GM19467 (cell line): Measurements from ENCODE around the gene PACRG.
"Not testable (repeated sequence)": the region's sequence is repeated elsewhere in the genome, so short reads cannot be mapped to it uniquely, and the experiment has no call there.

ENCODE experiments used
- ATAC-seq: cut with Tn5 transposase; IDR thresholded peaks from one replicate; pipeline ENCODE4 v1.9.1; 2021; ENCODE audit warnings: mild to moderate bottlenecking, moderate library complexity; ENCODE audit not compliant: unreplicated experiment

PACRG gene

DNA sequence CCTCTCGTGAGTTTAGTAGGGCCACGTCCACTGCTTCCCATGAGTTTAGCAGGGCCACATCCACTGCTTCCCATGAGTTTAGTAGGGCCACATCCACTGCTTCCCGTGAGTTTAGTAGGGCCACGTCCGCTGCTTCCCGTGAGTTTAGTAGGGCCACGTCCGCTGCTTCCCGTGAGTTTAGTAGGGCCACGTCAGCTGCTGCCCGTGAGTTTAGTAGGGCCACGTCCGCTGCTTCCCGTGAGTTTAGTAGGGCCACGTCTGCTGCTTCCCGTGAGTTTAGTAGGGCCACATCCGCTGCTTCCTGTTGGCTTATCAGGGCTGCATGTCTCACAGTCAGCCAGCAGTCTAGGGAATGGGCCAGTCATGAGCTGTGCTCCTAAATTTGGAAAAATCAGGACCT, 573.1 kb downstream of the PACRG start:
- ATAC-seq = no peak

DNA sequence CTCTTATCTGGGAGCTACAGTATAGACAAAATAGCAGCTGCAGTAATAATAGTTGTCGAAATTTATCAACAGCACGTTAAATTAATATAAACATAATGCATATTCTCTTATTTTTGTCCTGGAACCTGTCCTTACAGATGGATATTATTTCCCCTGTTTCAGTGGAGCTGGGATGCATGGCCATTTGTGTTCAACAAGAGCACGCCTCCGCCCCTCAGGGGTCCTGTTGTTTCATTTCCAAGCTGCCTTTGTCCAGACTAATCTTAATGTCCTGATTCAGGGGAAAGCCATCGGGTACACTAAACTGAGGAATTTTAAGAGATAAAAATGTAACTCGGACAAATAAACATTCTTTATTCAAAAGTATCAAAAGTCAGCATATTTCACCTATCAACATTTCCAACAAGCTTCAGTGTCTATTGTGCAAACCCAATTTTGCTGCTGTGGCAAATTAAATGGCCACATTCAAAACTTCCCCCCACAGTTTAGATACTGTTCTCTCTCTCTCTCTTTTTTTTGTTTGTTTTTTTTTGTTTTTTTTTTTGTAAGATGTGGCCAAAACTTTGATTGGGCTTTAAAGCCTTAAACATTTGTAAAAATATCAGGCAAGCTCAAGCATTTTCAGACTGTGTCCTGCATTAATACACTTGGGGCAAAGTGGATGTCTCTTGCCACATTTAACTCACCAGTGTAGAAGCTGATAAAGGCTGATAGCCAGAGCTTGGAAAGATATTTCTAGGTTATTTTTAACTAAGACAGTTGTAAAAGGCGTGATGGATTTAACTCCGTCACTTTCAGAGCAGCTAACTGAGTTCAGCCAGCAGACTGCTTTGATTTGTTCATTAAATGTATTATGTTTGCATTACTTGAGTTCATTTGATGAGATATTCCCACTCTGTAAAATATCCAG, 574.2 kb downstream of the PACRG start:
- no peak for ATAC-seq

DNA sequence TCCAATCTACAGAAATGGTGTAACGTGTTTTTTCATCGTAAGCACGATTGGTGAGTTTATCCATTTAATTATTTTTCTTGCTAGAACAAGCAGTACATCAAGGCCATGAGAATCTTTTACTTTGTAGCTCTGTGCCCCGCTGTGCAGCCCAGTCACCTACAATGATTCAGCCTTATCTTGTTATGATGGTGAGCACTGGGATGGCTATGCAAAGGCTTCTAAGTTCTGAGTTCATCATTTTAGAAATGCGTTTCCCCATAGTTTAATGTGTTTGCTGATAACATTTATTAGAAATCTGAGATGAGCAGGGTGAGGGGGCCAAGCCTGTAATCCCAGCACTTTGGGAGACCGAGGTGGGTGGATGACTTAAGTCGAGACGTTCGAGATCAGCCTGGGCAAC, 575.0 kb downstream of the PACRG start:
- no peak for ATAC-seq

DNA sequence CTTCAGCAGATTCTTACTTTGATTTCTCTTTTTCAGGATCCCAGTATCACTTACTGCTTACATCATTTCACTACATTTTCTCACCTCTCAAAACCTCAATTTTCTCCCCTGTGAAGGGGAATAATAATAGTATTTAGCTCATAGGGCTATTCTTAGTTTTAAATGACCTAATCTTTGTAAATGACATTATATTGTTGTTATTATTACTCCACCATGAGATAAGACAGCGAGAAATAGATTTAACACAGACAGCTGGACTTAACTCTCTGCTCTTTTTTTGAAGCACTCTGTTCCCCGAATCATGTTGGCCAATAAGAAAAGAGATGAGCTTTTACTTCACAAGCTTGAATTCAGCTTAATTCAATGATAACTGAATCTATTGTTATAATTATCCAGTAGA, 578.2 kb downstream of the PACRG start:
- ATAC-seq = no peak

DNA sequence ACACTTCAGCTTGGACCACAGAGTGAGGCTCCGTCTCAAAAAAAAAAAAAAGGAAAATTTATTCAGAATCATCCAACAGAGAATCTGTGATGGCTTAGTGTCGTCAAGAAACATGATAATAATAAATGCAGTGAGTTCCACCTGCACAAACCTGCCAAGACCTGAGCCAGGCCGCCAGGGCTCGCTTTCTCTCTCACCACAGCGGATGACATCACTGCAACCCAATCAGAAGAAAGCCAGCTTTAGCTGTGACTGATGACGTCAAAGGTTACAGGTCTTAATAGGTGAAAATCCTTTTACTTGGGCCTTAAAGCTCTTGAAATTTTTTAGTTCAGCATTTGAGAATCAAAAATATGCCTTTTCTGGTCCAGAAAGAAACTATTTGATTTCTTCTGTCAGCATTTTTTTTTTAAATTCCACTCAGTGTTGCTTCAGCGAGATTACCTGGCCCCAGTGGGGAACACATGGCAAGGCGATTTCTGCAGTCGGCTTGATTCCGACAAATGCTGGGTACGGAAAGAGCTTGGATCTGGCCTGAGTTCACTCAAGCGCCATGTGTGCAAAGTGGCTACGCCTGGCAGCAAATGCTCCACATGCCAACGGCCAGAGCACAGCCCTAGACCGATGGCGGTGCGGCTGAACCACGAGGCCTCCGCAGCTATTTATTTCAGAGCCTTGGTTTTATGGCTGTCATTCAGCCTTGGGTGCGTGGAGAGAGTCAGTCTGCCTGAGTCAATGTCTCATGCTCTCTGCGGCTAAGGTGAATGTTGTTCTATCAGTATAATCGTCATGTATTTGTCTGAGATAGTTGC, 581.1 kb downstream of the PACRG start:
- no peak for ATAC-seq

DNA sequence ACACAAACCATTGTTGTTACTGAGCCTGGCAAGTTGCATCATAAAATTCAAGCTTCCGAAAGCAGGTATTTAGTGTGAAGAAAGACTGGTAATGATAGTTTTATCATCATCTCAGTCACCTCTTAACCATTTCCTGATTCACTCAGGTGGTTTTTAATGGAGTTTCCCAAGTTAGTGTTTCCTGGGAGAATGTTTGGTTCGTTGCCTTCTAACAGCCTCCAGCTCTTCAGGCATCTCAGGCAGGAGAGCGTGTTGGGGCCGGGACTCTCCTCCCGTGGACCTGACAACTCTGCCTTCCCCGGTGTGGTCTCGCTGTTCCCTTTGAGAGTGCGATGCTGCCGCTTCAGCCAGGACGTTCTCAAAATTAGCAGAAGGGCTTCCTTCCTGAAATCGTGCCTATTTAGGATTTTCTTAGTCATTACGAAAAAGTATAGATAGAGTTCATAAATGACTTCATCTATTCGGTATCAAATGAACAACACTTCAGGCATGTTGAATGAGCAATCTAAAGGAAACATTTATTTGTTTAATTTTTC, 581.8 kb downstream of the PACRG start:
- no peak for ATAC-seq

DNA sequence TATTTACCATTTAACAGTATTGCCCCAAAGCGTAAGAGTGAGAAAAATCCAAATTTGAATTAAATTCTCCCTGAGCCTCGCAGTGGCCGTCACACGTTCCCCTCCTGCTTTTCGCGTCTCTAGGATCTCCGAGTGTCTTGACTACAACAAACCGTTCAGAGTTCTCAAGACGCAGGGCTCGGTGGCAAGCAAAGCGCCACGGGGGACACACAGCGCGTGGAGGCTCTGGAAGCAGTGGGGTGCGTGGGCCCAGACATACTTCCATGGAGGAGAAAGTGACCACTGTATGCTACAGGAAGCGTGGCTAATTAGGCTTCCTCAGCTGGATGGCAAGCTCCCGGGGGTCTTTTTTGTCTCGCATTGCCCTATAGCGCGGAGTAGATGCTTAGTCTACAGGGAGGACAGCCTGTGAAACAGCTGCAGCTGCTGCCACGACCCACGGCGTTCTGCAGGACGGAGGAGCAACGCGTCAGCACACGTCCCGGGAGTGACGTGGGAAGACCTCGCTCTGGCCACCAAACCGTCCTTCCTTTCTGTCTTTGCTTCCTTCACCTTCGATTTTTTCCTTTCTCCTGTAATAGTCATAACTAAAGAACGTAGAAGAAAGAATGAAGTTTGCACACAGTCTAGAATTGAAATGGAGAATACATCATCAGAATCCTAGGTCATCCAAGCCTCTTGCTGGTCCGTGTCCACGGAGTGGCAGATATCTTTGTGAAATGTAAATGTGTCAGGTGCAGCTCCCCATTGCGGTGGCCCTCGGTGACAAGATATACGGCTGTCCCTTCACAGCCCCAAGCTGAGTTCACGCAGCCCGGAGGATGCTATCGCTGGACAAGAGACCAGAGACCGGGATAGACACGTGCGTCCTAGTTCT, 582.6 kb downstream of the PACRG start:
- no peak for ATAC-seq

DNA sequence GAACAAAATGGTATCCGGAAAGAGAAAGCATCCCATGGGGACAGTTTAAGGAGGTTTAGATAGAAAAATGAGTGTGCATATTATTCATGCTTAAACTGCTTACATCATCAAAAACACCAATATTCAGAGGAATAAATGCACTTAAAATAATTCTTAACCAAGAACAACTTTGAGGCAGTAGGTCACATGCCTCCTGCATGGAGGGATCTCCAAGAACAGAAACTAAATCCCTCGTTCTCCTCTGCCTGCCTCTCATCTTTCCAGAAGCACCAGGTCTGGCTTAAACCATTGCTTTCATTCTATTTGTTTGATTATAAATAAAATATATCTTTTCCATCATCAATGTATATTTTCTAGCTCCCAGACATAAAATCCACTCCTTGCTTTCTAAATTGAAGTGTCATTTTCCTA, 583.2 kb downstream of the PACRG start:
- ATAC-seq = no peak

DNA sequence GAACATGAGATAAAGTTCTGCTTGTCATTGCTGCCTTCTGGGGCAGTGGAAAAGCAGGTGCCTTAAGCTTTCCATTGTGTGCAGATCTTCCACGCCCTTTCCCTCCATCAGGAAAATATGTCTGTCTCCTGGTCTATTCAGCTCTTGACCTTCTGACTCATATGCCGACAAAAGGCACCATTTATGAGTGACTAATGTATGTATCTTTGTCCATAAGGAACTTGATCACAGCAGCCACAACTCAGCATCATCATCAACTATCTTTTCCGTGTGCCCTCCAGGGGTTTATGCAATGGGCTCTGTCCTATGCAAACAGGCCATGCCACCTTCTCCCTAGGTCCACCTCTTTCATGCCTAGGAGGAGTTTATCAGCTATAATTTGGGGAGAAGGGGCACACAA, 584.1 kb downstream of the PACRG start:
- no peak for ATAC-seq

DNA sequence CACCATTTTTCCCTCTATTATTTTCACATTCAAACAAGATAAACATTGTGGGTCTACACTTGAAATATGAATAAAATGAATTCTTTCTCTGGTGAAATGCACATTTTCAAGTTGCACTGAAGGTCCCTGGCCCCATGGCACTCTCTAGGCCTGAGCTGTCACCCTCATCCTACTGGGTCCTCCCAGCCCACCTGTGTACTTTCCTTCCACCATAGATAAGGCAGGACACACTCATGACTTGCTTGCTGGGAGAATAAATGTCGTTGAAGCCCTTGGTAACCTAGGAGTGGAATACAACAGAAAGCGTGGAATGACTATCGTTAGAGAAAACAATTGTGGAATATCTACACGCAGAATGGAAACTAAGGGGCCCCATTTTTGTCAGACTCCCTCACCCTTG, 585.8 kb downstream of the PACRG start:
- no peak for ATAC-seq

DNA sequence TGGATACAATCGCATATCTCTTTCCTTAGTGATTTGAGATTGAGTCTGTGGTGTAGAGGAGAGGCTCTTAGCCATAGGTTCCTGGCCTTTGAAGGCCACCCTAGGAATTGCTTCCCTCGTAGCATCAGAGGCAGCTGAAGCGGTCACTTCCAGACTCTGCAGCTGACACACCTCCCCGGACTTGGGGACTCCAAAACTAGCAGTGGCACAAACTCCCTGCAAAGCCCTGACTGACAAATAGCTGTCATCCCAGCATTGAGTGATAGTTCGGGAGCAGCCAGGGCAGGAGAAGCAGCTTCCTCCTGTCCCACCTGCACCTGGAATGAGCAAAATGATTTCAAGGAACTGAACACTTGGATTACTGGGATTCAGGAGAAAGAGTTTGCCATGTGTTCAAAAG, 586.2 kb downstream of the PACRG start:
- no peak for ATAC-seq

DNA sequence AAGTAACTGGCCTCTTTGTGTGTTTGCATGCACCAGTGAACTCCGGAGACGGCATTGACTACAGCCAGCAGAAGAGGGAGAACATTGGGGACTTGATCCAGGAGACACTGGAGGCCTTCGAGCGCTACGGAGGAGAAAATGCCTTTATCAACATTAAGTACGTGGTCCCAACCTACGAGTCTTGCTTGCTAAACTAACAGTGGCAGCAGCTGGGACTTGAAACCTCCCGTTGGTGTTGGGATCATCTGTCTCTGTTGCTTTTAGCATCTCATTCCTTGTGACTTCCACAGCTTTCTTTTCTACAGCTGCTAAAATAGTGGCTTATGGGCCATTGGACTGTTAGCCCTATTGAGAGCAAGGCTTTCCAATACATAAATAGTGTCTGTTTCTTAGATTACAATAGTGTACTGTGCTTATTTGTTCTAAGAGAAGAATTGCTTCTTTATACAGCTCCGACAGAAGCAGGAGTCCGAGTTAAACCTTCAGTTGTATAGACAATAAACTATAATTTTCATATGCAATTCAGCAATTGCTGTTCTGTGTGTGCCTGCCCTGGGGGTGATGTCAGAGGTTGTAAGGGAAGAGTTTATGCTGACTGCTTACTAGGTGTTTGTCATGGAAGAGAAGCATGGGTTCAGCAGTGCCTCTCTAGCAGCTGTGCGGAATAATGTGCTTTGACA, 587.2 kb downstream of the PACRG start:
- ATAC-seq = no peak

DNA sequence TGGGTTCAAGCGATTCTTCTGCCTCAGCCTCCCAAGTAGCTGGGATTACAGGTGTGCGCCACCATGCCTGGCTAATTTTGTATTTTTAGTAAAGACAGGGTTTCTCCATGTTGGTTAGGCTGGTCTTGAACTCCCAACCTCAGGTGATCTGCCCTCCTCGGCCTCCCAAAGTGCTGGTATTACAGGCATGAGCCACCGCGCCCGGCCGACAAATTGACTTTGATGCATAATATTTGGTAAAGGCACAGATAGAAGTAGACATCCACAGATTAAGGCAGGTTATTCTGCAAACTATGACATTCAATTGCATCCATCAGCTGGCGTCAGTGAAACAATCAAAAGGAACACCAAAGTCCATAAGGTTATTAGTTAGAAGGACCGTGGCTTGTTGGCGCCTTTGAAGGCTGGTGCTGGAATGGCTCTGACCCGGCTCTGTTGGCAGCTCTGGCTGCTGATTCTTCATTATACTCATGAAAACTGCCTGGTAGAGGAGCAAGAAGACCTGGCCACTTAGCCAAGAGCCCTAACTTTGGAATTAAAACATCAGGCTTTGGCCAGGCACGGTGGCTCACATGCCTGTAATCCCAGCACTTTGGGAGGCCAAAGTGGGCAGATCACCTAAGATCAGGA, 589.2 kb downstream of the PACRG start:
- not testable (repeated sequence) for ATAC-seq

DNA sequence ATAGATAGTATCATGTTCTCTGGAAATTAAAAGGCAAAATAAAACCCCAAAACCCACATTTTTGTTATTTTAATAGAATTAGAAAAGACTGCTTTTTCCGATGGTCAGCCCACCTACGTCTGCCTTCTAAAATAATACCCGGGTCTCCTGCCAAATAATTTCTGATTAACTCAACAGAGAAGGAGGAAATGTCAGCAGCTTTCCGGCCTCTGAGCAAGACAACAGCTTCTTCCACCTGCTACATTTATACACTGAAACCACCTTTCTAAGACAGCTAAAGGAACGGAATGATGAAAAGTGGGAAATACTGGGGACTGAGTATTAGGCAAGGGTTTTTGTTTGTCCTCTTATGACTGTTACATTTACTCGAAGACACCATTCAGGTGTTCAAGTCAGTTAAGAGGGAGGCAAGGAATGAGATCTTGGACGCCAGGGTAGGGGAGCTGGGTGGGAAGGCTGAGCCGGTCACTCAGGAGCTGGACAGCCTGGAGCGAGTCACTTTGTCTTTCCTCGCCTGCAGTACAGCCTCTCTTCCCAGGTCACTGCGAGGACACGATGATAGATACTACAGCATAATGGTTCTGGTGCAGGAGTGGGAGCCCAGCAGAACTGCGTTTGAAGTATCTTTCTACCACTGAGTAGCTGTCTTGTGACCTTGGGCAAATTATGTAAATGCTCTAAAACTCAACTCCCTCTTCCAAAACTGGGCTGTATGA, 590.5 kb downstream of the PACRG start:
- no peak for ATAC-seq

DNA sequence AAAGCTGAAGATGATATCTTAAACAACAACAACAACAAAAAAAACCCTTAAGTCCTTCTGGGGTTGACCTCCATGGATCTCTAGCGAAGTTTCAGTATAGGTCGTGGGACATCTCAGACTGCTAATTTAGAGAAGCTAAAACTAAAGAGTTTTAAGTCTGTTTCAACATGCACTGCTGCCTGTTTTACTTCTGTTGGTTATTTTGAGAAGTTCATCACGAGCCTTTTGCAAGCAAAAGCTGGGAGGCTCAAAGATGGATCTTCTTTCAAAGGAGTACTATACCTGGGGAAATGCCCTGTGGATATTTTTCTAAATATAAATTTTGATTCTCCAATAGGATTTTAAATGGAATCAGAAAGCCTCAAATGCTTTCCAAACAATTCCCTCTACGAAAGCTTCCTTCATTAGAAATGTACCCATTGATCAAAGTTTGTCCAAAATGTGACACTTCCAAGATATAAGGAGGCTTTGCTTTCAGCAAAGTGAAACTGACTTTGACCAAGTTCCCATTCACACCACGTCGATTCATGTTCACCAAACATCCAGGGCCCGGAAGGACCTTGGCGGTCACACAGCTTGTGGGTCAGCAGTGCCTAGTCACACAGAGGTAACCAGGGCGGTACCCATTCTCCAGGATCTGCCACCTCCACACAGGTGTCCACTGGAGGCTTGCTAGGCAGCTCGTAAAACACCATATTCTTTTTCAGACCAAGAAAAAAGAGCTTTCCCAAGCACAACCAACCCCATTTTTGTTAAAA, 592.0 kb downstream of the PACRG start:
- ATAC-seq = no peak

DNA sequence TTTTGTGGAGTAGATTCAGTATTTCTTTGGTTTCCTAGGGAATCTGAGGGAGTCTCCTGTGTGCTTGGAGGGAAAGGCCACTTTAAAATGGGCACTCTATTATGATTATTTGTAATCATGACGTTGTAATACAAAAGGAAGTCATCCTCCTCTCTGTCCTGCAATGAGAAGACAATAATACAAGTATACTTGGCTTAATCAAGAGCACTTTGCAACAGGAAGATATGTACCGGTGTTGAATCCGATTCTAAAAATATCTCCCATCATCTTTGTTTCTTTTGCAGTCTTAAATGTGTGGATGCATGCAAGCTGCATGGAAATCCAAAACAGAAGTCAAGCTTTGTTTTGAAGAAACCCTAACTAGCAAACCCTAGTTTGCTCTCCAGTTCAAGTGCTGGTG, 592.6 kb downstream of the PACRG start:
- ATAC-seq = no peak

DNA sequence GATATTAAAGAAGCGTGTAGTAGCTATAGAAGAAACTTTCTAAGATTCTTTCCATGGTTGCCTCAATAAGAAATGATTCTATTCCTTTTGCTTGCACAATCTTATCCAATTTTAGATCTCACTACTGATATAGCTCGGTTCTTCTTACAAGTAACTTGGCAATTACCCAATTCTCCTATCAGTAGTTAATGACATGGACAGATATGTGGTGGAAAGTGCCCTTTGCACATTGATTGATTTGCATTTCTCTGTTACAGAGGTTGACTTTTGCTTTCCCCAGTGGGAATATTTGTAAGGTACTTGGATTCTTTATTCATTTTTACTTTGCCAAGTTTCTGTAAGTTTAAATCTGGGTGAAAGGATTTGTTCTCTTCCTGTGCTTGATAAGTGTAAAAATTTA, 593.0 kb downstream of the PACRG start:
- no peak for ATAC-seq

DNA sequence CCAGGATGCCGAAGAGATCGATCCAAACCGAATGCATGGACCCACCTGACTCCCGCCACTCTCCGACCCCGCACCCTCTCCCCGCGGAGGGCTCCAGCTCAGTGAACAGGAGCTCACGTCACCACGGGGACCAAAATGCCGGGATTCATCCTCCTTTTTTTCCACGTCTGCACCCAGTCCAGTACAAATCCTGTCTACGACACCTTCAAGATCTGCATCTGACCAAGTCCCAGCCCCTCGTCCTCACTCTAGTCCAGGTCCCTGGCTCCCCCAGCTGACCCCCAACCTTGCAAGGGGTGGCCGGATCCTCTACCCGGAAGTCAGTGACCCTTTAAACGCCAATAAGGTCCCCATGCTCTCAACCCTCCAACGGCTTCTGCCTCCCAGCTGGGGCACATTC, 593.9 kb downstream of the PACRG start:
- no peak for ATAC-seq
